Body of pancreas (tissue), 4 donors: ENCODE measurements around the gene LTBP1.

ENCODE experiments used
- CTCF ChIP-seq, 7 experiments: fragments of 450-650 bp in 4 of 7; fragments of 200-600 bp in 3 of 7; sonication (generic) in 3 of 7; IDR thresholded peaks; one replicate each; pipeline ENCODE4 v1.5.1; 2016 to 2019; ENCODE audit warnings: antibody characterized with exemption in 7 of 7
- POLR2A ChIP-seq, 3 donors: fragments of 450-650 bp; IDR thresholded peaks; one replicate each; pipeline ENCODE4 v1.6.1; 2016; ENCODE audit warnings: antibody characterized with exemption in 3 of 3, mild to moderate bottlenecking in 2 of 3

DNA sequence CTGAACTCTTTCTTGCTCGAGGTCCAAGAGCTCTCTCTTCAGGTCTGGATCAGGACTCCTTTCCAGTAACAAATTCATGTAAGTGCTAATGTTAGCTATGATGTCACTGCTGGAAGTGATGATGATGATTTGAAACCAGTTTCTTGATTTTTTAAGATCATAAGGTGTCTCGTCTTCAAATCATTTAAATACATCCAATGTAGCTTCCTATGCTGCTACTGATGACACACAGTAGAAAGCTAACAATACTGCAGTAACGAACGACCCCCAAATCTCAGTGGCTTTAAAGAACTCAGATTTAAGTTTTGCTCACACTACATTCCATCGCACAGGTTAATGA is 13.0 kb upstream of the LTBP1 start:
- no peak for TF ChIP-seq CTCF (IDR thresholded peaks at IDR 0.05)
- TF ChIP-seq POLR2A (IDR thresholded peaks at IDR 0.05) = no peak
